GM12878 (cell line): ENCODE data around the gene HSPA1A. TPM values are rescaled to one million over a fixed set of nuclear protein-coding genes. Genes with fewer than 3 reads are reported as not detected.

Source experiments
- ATAC-seq: fragments of 200-7000 bp; cut with Tn5 transposase; 3 replicates; pipeline ENCODE4 v1.9.1; 2020; ENCODE audit warnings: mild to moderate bottlenecking, moderate library complexity
- BruUV-seq: library from RNA; stranded (reverse); fragments of 400-500 nt; replicated peaks from 2 replicates; lab custom pipeline; 2021; lab: Mats Ljungman, UMichigan
- CTCF ChIA-PET: fragments of 300-600 bp; sonication (Branson Sonifier 250); formaldehyde crosslinking; extraction: SDS; loops from one replicate; lab custom pipeline; 2021; ENCODE audit warnings: inconsistent platforms; lab: Yijun Ruan, JAX
- POLR2A ChIA-PET: fragments of 350-600 bp; formaldehyde crosslinking; extraction: SDS; loops from one replicate; lab custom pipeline; 2021; ENCODE audit warnings: inconsistent platforms; lab: Charles Lee
- RAD21 ChIA-PET: fragments of 300-600 bp; sonication (Branson Sonifier 250); formaldehyde crosslinking; loops from one replicate; lab custom pipeline; 2023; ENCODE audit warnings: antibody characterized with exemption; ENCODE audit not compliant: unreplicated experiment; lab: Charles Lee
- SMC1A ChIA-PET: fragments of 300-600 bp; sonication (Branson Sonifier 250); formaldehyde crosslinking; loops from one replicate; lab custom pipeline; 2023; ENCODE audit not compliant: unreplicated experiment, uncharacterized antibody; lab: Charles Lee
- DNase-seq: peaks from one replicate; pipeline ENCODE4 v3.0.0-alpha.2; 2011; ENCODE audit warnings: low read depth, low spot score
- FAIRE-seq: peaks from 3 replicates; lab custom pipeline; 2011; peaks lifted over from hg19 to GRCh38; lab: Jason Lieb, UNC
- H2AFZ ChIP-seq: 2 replicates; pipeline ENCODE4 v1.6.0; 2011; ENCODE audit warnings: low read depth, low read length, control low read depth; ENCODE audit not compliant: control insufficient read depth
- H3K27ac ChIP-seq: 2 replicates; pipeline ENCODE4 v1.5.1; 2011; ENCODE audit warnings: control low read depth; ENCODE audit not compliant: control insufficient read depth, insufficient read depth
- H3K27me3 ChIP-seq, 2 experiments: replicated peaks in 1 of 2; 2 replicates each; pipeline versions ENCODE4 v1.6.0 to v1.6.1; 2011; ENCODE audit warnings: low read length in 1 of 2; ENCODE audit not compliant: control insufficient read depth in 2 of 2, insufficient read depth in 2 of 2
- H3K36me3 ChIP-seq, 2 experiments: 2 replicates each; pipeline ENCODE4 v1.5.1; 2011; ENCODE audit warnings: low read length in 1 of 2; ENCODE audit not compliant: control insufficient read depth in 2 of 2, insufficient read depth in 2 of 2
- H3K4me1 ChIP-seq: 2 replicates; pipeline ENCODE4 v1.6.1; 2011; ENCODE audit warnings: mild to moderate bottlenecking, low read length, moderate library complexity, mixed read lengths; ENCODE audit not compliant: control insufficient read depth, insufficient read depth
- H3K4me2 ChIP-seq: 2 replicates; pipeline ENCODE4 v1.6.0; 2011; ENCODE audit warnings: control low read depth; ENCODE audit not compliant: control insufficient read depth, insufficient read depth
- H3K4me3 ChIP-seq: fragments of 200-600 bp; sonication (generic); 2 replicates; pipeline ENCODE4 v1.5.1; 2016
- H3K79me2 ChIP-seq: 2 replicates; pipeline ENCODE4 v1.6.0; 2011; ENCODE audit warnings: low read length; ENCODE audit not compliant: control insufficient read depth, insufficient read depth
- H3K9ac ChIP-seq: 2 replicates; pipeline ENCODE4 v1.8.0; 2011; ENCODE audit warnings: low read length, control low read depth, mixed read lengths; ENCODE audit not compliant: control insufficient read depth, insufficient read depth
- H3K9me3 ChIP-seq: replicated peaks from 3 replicates; pipeline ENCODE4 v1.5.1; 2011; ENCODE audit warnings: mild to moderate bottlenecking, low read length; ENCODE audit not compliant: control insufficient read depth, insufficient read depth
- H4K20me1 ChIP-seq: 2 replicates; pipeline ENCODE4 v1.6.0; 2011; ENCODE audit not compliant: control insufficient read depth, insufficient read depth
- ATF7 ChIP-seq: fragments of 450-650 bp; IDR thresholded peaks from 2 replicates; pipeline ENCODE4 v1.6.1; 2016; ENCODE audit warnings: low read depth, mild to moderate bottlenecking
- JUND ChIP-seq: IDR thresholded peaks from 2 replicates; pipeline ENCODE4 v1.6.1; 2012; ENCODE audit warnings: low read depth, mild to moderate bottlenecking, low read length, improper control_type of control experiment, moderate library complexity
- MXI1 ChIP-seq: fragments of 150-350 bp; IDR thresholded peaks from 2 replicates; pipeline ENCODE4 v1.6.1; 2011; ENCODE audit warnings: low read depth, mild to moderate bottlenecking, inconsistent platforms, low read length, improper control_type of control experiment
- STAT3 ChIP-seq: IDR thresholded peaks from 2 replicates; pipeline ENCODE4 v1.6.1; 2011; ENCODE audit warnings: low read depth, low read length, improper control_type of control experiment
- ZBTB40 ChIP-seq: fragments of 450-650 bp; IDR thresholded peaks from 2 replicates; pipeline ENCODE4 v1.6.1; 2016; ENCODE audit warnings: mild to moderate bottlenecking, moderate library complexity, borderline replicate concordance
- ZNF217 ChIP-seq: fragments of 450-650 bp; IDR thresholded peaks from 2 replicates; pipeline ENCODE4 v1.6.1; 2017; ENCODE audit warnings: antibody characterized with exemption, mild to moderate bottlenecking
- WGBS: methylation state at CpG from one replicate; pipeline ENCODE4 v1.1.6; 2016; ENCODE audit warnings: low lambda C conversion rate; ENCODE audit not compliant: insufficient replicate concordance, insufficient coverage; ENCODE audit errors: missing lambda C conversion rate; 5-methylcytosine and 5-hydroxymethylcytosine counted together
- in situ Hi-C: fragments of 300-500 bp; cut with MboI; formaldehyde crosslinking; loops from 9 replicates; pipeline ENCODE4 v1.14.3; 2018; ENCODE audit warnings: mixed read lengths
- intact Hi-C: fragments of 100-400 bp; cut with micrococcal nuclease; formaldehyde crosslinking; loops from one replicate; pipeline ENCODE4 v1.14.2; 2022; ENCODE audit not compliant: unreplicated experiment
- polyA plus RNA-seq, 11 experiments: library from polyadenylated mRNA; depleted of rRNA in 4 of 11; unstranded in 6 of 11; stranded (reverse) in 5 of 11; fragments of >200 nt; fragmentation: Nextera tagmentation in 4 of 11; fragmentation: Illumina TruSeq in 1 of 11; extraction: Ambion mirVana in 4 of 11; extraction: Trizol in 1 of 11; gene quantifications; 1 replicate in 1 of 11; 2 replicates in 10 of 11; pipeline versions ENCODE4 v1.2.1 to v1.2.3, GENCODE V29; 2011 to 2016; ENCODE audit warnings: inconsistent platforms in 2 of 11, missing spikeins in 2 of 11, low read depth in 1 of 11
- total RNA-seq, 4 experiments: library from RNA; depleted of rRNA in 3 of 4; stranded (reverse); fragments of >200 nt in 3 of 4; fragmentation: Illumina TruSeq in 1 of 4; extraction: Trizol in 1 of 4; gene quantifications; 2 replicates each; pipeline versions ENCODE4 v1.2.1 to v1.2.3, GENCODE V29; 2013 to 2021
- TF ChIP-seq, protein P1 (sequence below): fragments of 450-650 bp; IDR thresholded peaks from 2 replicates; pipeline ENCODE4 v1.6.1; 2017; ENCODE audit warnings: borderline replicate concordance

Gene HSPA1A
- total and polyA plus RNA-seq, 10 of the 15 experiments (the other 5 are each of a cell fraction or from before 2014, with no cell fraction given) = 0.29 to 51.8 (median 17.5) TPM

DNA sequence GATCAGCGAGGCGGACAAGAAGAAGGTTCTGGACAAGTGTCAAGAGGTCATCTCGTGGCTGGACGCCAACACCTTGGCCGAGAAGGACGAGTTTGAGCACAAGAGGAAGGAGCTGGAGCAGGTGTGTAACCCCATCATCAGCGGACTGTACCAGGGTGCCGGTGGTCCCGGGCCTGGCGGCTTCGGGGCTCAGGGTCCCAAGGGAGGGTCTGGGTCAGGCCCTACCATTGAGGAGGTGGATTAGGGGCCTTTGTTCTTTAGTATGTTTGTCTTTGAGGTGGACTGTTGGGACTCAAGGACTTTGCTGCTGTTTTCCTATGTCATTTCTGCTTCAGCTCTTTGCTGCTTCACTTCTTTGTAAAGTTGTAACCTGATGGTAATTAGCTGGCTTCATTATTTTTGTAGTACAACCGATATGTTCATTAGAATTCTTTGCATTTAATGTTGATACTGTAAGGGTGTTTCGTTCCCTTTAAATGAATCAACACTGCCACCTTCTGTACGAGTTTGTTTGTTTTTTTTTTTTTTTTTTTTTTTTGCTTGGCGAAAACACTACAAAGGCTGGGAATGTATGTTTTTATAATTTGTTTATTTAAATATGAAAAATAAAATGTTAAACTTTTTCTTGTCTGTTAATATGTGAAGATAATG is 14.4 kb downstream of the HSPA1A start (continued):
- TF ChIP-seq ZNF217 (no peak), JUND (no peak), ZBTB40 (no peak), ATF7 (peak; percentile 55)

DNA sequence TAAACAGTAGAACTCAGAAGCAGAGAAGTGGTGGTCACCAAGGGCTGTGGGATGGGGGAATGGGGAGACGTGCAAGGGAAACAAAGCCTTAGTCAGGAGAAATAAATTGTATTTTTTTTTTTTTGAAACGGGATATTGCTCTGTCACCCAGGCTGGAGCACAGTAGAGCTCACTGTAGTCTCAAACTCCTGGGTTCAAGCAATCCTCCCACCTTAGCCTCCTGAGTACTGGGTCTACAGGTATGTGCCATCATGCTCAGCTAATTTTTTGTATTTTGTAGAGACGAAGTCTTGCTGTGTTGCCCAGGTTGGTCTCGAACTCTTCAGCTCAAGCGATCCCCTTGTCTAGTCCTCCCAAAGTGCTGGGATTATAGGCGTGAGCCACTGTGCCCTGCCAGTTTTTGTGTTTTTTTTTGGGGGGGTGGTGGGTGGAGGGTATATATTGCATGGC is 15.6 kb downstream of the HSPA1A start:
- intact Hi-C loops = loop anchor here (1.0 to 5.0 kb wide), 4 partner anchors 34 to 285 kb away; partner anchors contain the start of genes ATP6V1G2, CSNK2B, LY6G5B and VARS1
- WGBS = 32% methylated on average over 6 of the region's 6 CpGs
- ChIA-PET POLR2A (interaction anchor here (0.5 to 10.9 kb wide), 26 partner anchors 9 to 1748 kb away, joined by 3 to 122 read pairs (median 4); partner anchors contain the start of genes ABHD16A, CLIC1, DDX39B and HSPA1A), SMC1A (interaction anchor here (0.5 to 3.7 kb wide), 33 partner anchors 11 to 290 kb away, joined by 3 to 30 read pairs (median 4); partner anchors contain the start of genes ABHD16A, ATP6V1G2, CLIC1 and HSPA1A), CTCF (interaction anchor here (0.6 to 4.0 kb wide), 28 partner anchors 8 to 336 kb away, joined by 3 to 27 read pairs (median 6); partner anchors contain the start of genes CLIC1, DDAH2, HSPA1A and HSPA1L), RAD21 (interaction anchor here (0.5 to 3.9 kb wide), 29 partner anchors 8 to 348 kb away, joined by 3 to 30 read pairs (median 5); partner anchors contain the start of genes ABHD16A, DDAH2, DXO and GPANK1)
- FAIRE-seq (no peak), DNase-seq (no peak), ATAC-seq (no peak)
- Histone ChIP-seq H3K4me1 (peaks cover 8% of the 10 kb centered on the region), H3K4me2 (peak overlapping the region; percentile 73), H2AFZ (peak overlapping the region; percentile 35; the same call in 1 of the 2 replicates), H3K79me2 (peaks cover 44% of the 10 kb centered on the region), H3K27ac (peak overlapping the region; percentile 67), H3K36me3 (no peaks in the 10 kb centered on the region), H3K27me3 (no peaks in the 10 kb centered on the region), H3K9ac (peak overlapping the region; percentile 59), H3K9me3 (no peaks in the 10 kb centered on the region), H3K4me3 (peak overlapping the region; percentile 79), H4K20me1 (no peaks in the 10 kb centered on the region)
- TF ChIP-seq MXI1 (0 out of 2 replicates have a peak, but pooled peaks have one; percentile 16), STAT3 (no peak)
- TF ChIP-seq, protein P1, sequence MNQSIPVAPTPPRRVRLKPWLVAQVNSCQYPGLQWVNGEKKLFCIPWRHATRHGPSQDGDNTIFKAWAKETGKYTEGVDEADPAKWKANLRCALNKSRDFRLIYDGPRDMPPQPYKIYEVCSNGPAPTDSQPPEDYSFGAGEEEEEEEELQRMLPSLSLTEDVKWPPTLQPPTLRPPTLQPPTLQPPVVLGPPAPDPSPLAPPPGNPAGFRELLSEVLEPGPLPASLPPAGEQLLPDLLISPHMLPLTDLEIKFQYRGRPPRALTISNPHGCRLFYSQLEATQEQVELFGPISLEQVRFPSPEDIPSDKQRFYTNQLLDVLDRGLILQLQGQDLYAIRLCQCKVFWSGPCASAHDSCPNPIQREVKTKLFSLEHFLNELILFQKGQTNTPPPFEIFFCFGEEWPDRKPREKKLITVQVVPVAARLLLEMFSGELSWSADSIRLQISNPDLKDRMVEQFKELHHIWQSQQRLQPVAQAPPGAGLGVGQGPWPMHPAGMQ = no peak
- in situ Hi-C loops = loop anchor here (10.0 kb wide), 1 partner anchor 286 kb away; the partner anchor contains the start of genes ATP6V1G2, DDX39B and NFKBIL1
- BruUV-seq = no TSS peak
